SHP77 treated with DMSO at 0.1 percent for 48 hours (cell line): ENCODE results near the gene DAP3.
A peak's percentile ranks its signal among the peaks of the same experiment; 100 is the strongest.
"Not testable (repeated sequence)": the region's sequence is repeated elsewhere in the genome, so short reads cannot be mapped to it uniquely, and the experiment has no call there.

Source experiments
- DNase-seq: peaks from one replicate; lab custom pipeline; 2025; lab: John Stamatoyannopoulos, UW

Gene DAP3

DNA sequence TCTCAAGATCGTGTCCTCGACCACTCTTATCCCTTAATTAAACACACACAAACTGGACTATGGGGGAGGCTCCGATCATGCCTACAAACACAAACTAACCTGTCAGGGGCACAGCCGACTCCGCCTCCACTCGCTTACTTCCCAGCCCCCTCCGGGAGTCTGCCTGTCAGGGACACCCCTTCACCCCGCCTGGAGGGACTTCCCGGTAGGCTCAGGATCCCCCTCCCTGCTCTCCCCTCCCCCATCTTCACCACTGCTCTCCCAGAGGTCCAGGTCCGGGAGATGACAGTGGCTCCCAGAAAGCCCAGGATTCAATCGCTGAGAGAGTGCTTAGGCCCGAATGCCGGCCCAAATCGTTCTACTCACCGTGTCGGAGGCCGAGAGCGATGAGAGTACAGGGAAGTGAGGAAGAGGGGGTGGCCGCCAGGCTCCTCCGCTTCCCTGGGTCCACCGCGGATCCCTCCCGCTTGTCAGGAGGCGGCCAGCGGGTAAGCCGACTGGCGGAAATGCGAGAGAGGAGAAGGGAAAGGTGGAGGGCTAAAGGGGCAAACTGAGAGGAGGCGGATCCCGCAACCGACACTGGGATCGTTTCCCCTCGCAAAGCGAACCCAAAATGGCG, 1.1 kb upstream of the DAP3 start:
- not testable (repeated sequence) for DNase-seq

DNA sequence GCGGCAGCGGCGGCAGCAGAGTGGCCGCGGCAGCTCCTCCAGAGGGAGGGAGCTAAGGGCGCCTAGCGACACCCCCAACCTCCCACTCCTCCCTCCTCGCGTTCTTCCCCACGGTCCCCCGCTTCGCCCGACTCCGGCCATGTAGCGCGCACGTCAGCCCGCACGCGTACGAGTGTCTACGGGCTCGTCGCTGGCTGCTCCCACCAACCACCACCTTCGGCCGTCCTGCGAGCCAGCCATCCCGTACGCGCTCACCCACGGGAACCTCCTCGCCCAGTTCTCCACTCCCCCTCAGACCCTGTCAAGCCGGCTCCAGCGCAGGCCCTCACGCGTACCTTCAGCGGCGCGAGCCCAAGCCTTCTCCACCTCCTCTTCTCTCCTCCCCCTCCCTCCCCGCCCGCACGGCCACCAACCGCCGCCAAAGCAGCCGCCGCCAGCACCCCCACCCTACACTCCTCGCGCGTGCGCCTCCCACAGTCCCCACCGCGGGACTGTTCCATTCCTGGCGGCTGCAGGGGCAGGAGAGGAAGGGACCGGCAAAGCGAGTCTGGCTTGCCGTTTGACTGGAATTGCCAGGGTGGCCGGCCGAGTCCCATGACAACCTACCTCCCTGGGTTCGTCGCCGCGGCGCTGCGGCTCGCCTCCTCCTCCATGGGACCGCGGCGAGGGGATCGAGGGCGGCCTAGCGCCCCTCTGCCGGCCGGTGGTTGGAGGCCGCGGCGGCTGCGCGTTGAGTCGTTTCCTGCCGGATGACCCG, 389 bp upstream of the DAP3 start, which contains the start of gene YY1AP1:
Gene YY1AP1, minus strand, starts transcription at position 451 of the 757 bp plus-strand sequence. CDS start 8,338 bp downstream, outside the sequence.
- DNase-seq = peak; percentile 90

DNA sequence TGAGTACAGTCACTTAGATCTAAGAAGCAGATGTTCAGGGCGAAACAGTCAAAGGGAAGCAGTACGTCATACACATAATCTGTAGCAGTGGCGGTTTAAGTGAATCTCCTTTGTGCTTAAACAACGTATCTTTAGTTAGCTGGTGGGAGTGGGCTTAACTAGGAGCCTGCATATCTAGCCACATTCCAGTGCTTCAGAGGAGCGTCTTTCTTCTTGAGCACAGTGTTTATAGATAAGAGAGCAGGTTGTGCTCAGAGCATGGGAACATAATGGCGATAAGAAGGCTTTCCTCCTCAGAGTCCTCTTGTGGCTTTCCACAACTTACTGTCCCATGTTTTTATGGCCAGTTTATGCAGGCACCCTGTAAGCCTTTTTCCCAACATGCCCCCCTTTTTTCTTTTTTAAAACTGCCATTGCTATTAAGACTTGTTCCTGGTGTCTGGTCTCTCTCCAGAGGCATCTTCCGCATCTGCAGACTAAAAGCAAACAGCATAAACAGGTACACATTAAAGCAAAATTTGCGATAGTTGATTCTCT, 3.2 kb downstream of the DAP3 start:
- DNase-seq = no peak

DNA sequence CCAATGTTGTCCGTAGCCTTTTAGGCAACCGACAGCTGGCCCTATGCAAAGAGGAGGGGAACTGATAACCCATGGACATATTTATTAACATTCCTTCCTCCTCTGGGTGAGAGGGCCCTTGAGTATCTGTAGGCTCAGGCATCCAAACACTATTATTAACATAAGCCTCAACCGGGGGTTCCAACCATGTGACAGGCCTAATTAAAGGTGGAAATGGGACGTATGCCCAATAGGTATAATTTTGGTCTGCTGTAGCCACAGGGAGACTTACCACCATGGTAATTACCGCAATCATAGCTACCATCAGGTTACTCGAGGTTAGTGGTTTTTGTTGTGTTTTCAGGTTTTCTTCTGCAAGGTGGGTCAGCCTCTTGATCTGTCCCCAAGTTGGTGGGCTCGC, 5.3 kb downstream of the DAP3 start:
- no peak for DNase-seq

DNA sequence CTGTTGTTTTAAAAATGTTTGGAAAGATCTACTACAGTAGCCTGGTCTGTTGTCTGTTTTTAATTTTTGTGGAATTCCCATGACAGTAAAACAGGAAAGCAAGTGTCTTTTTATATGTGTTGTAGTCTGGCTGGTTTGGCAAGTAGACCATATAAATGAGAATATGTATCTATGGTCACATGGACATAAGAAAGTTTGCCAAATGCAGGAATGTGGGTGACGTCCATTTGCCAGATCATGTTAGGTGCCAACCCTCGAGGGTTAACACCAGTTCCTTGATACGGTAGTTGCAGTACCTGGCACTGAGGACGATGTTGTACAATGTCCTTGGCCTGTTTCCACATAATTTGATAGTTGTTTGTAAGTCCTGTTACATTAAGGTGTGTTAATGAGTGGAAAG, 6.2 kb downstream of the DAP3 start:
- DNase-seq = no peak

DNA sequence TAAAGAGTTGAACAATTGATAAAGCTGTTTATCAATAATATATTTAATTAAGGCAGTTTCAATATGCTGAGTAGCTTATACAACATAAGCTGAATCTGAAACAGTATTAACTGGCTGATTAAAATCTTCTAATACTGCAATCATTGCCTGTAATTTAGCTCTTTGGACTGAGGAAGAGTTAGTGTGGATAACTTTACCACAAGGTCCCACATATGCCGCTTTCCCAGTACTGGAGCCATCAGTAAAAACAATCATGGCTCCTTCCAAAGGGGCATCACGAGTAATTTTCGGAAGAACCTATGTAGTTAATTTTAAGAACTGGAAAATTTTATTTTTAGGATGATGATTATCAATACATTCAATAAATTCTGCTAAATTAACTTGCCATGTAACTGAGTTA, 6.7 kb downstream of the DAP3 start:
- DNase-seq = no peak

DNA sequence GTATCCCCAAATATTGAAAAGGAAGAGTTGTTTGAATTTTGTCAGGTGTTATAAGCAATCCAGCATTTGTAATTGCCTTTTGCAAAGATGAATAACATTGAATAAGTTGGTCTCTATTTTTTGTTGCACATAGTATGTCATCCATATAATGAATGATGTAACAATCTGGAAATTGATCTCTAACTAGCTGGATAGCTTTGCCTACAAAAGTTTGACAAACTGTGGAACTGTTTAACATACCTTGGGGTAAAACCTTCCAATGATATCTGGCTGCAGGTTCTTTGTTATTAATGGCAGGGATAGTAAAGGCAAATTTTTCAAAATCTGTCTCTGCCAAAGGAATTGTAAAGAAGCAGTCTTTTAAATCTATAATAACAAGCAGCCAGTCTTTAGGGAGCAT, 7.6 kb downstream of the DAP3 start:
- no peak for DNase-seq

DNA sequence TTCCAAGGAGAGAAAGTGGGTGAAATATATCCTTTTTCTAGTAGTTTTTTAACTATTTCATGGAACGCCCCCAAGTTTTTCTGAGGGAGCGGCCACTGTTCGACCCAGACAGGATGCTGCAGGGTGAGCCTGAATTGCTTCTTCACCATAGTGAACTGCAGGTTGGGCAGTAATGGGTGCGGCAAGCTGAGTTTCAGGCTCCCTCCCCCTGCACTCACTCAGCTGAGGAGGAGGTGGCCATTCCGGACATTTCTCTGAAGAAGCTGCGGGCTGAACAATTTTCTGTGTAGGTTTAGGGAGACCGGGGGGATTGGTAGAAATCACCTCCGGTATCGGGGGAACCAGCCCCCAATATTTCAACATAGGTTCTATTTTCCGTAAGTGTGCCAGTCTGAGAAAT, 8.2 kb downstream of the DAP3 start:
- DNase-seq = no peak

DNA sequence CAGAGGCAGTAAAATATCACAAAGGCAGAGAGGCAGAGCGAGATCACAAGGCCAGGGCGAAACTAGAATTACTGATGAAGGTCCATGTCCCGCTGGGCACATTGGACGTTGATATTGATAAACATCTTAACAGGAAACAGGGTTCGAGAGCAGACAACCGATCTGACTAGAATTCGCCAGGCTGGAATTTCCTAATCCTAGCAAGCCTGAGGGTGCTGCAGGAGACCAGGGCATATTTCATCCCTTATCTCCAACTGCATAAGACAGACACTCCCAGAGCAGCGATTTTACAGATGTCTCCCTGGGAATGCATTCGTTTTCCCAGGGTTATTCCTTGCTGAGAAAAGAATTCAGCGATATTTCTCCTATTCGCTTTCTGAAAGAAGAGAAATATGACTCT, 8.7 kb downstream of the DAP3 start:
- not testable (repeated sequence) for DNase-seq

DNA sequence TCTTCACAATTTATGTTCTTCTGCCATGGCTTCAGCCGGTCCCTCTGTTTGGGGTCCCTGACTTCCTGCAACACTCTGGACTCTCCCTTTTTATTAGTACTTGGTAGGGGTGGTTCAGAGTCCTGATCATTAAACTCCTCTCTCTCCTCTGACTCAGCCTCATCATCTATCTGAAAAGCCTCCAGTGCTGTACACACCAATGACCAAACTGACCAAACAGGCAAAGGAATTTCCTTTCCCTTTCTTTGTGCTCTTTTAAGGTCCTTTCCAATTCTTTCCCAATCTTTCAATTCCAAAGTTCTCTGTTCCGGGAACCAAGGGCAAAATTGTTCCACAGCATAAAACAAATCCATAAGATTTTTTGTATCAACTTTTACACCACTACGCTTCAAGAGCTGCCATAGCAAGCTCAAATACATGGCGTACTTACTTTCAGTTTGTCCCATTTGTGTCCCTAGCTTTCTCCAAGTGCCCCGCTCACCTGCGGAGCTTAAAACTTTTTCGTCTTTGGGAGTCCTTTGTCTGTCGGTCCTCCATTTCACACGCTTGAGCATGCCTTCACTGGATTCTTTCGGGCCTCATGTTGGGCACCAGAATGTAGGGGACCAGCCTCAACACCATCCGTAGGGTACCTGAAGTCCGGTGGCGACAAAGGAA, 9.6 kb downstream of the DAP3 start:
- DNase-seq = no peak

DNA sequence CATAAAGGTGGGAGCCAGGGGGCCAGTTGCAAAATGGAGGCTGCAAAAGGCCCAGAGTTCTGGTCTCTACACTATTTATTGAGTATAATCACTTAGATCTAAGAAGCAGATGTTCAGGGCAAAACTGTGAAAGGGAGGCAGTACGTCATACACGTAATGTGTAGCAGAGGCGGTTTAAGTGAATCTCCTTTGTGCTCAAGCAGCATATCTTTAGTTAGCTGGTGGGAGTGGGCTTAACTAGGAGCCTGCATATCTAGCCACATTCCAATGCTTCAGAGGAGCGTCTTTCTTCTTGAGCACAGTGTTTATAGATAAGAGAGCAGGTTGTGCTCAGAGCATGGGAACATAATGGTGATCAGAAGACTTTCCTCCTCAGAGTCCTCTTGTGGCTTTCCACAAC, 10.2 kb downstream of the DAP3 start:
- DNase-seq = not testable (repeated sequence)

DNA sequence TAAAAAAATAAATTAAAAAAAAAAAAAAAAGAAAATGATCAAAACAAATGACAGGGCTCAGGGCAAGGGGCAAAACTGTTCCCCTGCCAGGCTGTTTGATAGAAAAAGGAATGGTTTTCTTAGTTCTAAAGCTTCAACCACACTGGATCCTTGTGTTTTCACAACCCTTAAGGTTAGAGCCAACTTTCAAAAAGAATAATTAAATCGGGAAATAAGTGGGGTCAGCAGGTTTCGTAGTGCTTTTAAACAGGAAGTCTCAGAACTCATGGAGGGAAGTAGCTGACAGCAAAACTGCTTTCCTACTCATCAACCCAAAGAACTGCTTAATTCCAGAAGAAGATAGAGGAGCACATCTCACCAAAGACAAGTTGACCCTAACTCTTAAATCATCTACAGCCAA, 12.8 kb downstream of the DAP3 start:
- DNase-seq = not testable (repeated sequence)

DNA sequence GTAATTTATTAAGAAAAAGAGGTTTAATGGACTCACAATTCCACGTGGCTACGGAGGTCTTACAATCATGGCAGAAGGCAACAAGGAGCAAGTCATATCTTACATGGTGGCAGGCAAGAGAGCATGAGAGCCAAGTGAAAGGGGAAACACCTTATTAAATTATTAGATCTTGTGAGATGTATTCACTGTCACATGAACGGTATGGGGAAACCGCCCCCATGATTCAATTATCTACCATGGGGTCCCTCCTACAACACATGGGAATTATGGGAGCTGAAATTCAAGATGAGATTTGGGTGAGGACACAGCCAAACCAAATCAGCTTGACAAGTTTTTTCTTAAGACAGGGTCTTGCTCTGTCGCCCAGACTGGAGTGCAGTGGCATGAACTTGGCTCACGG, 14.3 kb downstream of the DAP3 start:
- DNase-seq = no peak

DNA sequence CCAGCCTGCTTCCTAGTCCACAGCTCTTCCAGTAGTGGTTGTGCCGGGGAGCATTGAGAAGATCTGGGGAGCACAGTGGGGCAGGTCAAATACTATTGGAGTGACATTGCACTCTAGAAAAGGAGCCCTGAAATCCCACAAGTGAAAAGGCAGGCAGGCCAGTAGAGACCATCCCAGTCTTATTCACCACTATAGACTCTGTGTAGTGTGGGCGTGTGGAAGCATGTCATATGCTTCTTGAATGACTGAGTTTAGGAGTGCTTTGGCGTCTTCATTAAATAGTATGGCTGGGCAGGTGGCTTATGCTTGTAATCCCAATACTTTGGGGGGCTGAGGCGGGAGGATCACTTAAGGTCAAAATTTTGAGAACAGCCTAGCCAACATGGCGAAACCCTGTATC, 15.5 kb downstream of the DAP3 start:
- not testable (repeated sequence) for DNase-seq

DNA sequence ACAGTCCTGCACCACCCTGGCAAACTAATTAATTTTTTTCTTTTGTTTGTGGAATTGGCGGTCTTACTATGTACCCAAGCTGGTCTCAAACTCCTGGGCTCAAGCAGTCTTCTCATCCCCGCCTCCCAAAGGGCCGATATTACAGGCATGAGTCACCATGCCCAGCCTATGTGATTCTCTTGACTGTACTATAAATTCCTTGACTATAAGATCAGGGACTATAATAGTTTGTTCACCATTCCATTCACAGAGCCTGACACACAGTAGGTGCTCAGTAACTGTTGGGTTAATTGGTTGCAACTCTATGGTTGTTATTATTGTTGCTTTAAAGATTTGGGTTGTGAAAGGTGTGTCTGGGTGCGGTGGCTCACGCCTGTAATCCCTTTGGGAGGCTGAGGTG, 17.2 kb downstream of the DAP3 start:
- DNase-seq = no peak

DNA sequence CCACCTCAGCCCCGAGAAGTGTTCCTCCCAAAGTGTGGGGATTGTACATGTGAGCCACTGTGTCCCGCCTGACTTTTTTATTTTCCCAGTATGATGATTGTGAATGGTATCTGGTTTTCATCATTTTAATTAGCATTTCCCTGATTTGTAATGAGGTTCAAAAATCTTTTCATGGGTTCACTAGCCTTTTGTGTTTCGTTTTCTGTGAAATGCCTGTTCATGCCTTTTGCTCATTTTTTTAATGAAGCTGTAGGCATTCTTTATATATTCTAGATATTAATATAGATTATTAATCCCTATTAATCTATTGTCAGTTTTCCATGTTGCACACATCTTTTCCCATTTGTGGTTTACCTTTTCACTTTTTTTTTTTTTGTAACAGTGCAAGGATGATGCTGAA, 20.5 kb downstream of the DAP3 start:
- no peak for DNase-seq

DNA sequence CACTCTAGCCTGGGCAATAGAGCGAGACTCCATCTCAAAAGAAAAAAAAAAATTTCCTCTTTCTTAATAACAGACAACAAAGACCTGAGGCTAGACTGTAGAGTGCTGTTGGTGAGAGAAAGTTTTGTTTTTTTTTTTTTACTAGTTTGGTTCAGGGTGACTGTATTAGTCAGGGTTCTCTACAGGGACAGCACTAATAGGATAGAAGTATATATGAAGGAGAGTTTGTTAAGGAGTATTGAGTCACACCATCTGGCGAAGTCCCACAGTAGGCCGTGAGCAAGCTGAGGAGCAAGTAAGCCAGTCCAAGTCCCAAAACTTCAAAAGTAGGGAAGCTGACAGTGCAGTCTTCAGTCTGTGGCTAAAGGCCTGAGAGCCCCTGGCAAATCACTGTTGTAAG, 22.6 kb downstream of the DAP3 start:
- DNase-seq = not testable (repeated sequence)

DNA sequence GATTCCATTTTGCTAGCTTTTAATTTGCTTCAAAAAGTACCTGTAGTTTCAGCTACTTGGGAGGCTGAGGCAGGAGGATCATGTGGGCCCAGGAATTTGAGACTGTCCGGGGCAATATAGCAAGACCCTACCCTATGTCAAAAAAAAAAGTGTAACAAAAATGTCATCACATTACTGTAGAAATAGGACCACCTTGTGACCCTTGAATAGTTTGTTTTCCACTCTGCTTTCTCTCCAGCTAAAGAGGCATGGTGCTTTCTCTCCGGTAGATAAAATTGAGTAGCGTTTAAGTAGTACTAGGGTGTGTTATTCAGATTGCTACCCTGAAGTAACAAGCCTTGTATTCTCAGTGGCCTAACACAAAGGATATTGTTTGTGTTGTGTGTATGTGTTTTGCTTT, 23.7 kb downstream of the DAP3 start:
- DNase-seq = not testable (repeated sequence)

DNA sequence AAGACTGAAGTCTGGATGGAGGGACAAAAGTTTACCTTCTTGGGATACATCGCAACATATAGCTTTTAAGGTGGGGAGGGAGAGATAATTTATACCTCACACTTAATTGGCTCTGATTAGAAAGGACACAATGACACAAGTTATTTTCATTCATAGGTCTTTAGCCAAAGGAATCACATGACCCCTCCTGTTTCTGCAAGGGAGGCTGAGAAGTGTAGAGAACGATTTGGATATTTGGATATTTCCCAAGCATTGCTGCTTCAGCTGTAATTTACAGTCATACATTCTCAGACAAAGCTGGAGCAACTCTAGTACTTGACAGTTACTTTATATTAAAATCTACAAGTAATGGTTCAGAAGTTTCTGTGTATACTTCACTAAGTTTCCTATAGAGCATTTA, 24.2 kb downstream of the DAP3 start:
- DNase-seq = no peak

DNA sequence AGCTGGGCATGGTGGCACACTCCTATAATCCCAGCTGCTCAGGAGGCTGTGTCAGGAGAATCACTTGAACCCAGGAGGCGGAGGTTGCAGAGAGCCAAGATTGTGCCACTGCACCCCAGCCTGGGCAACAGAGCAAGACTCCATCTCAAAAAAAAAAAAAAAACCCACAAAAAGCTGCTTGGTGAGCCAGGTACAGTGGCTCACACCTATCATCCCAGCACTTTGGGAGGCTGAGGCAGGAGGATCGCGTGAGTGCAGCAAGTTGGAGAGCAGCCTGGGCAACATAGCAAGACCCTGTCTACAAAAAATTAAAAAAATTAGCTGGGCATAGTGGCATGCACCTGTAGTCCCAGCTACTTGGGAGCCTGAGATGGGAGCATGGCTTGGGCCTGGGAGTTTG, 26.2 kb downstream of the DAP3 start:
- DNase-seq = not testable (repeated sequence)

DNA sequence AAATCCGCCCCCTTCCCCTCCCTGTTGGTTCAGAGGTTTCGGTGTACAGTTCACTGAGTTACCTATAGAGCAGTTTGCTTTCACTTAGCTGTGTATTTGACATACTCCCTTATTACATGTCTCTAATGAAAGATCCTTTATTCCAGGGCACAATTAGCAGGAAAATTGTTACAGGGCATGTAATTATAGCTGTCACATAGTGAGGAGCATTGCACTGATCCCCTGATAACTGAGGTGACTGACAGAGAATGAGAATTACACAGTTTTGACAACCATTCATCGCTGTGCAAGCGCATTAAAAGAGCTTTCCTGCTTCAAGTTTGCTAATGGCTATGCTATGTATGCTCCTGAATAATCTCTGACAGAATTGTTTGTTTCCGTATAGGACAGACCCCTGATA, 26.9 kb downstream of the DAP3 start:
- no peak for DNase-seq

DNA sequence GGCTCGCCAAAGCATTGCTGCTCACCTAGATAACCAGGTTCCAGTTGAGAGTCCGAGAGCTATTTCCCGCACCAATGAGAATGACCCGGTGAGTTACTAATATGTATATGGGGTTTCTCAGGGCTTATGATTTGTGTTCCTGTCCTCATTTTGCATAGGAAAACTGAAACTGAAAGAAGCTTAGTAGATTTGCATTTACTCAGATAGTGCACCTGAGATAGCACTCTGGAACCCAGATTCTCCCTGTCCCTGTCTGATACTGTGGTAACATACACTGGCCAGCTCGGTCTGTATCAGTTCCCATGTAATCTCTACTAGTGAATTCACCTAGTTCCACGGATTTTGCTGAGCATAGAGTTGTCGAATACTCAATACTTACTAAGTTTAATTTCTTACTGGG, 28.1 kb downstream of the DAP3 start:
- DNase-seq = no peak

DNA sequence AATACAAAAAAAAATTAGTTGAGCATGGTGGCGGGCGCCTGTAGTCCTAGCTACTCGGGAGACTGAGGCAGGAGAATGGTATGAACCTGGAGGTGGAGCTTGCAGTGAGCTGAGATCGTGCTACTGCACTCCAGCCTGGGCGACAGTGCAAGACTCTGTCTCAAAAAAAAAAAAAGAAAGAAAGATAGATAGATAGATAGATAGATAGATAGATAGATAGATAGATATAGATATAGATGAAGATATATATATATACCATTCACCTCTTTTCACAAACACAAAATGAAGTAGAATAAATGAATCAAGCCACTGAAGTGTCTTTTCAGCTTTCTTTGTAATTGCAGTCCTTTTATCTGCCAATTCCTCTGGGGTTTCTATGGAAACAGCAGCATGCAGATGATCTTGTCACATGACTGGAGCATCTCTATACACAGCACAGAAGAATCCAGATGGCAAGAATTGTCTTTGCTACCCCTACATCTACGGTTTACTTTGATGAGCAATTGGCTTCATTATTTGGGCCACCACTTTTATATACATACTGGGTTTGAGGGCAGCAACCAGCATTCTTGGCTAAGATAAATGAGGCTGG, 29.7 kb downstream of the DAP3 start:
- not testable (repeated sequence) for DNase-seq
